ENCODE data around the gene PTPRG.

- TF ChIP-seq CTCF (conservative IDR thresholded peaks at IDR 0.05; ENCODE audit: low read depth, low read length): no peak
- TF ChIP-seq EZH2phosphoT487 (IDR thresholded peaks at IDR 0.05; ENCODE audit: borderline replicate concordance, low read length): no peak
- no peak for TF ChIP-seq EZH2 (IDR thresholded peaks at IDR 0.05; ENCODE audit: low read length, unreplicated experiment)
Observed at GRCh38 chr3:61945657-61946056, 384.3 kb downstream of the PTPRG start.

Measured in PC-3 (cell line).